SH-SY5Y (cell line): ENCODE data around the gene LRTM2.

ENCODE experiments used
- GATA2 ChIP-seq: IDR thresholded peaks from 2 replicates; pipeline ENCODE4 v1.6.1; 2011; ENCODE audit warnings: mild to moderate bottlenecking, low read depth, low read length
- GATA3 ChIP-seq: IDR thresholded peaks from 2 replicates; pipeline ENCODE4 v1.6.1; 2011; ENCODE audit warnings: low read depth, mild to moderate bottlenecking, low read length, moderate library complexity

LRTM2 gene

GRCh38 chr12:1845886-1846285, 25.5 kb downstream of the LRTM2 start:
- TF ChIP-seq GATA2 (no peak), GATA3 (no peak)

DNA sequence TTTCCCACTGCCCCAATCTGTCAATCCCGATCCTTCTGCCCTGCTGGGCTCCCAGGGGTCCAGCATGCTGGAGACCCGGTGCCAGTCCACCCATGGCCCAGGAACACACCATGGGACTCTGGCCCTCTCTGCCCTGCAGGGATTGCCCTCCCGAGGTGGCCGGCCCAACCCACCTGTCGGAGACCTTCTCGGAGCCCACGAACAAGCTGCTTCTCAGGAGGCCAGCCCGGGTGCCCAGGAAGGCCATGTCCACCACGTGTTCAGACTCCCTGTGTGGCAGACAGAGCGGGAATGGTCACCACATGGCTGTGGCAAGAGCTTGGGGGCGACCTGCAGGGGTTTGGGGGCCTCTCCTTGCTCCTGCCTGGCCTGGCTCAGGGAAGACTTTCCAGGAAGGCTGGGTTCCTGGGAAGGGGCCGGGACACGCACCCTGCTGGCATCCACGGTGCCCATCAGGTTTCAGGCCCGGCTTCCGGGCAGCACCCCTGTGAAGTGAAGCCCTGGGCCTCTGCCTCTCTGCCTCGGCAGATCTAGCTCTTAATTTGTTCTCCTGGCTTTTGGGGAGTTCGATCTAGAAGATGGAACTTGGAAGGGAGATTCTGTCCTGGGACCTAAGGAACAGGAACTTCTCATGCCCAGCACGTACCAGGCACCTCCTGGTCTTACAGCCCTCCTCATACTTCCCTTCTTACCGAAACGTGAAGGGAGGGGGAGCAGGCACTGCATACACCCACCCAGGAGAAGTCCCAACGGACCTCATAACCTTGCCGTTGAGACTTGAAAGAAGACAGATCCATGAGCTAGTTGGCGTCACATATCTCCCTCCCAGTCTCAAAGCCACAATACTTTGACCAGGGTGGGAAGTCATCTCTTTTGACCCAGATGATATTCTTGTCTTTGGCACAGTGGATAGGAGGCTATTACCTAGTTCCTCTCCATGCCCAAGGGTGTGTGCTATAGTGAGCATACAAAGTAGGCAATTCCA, 26.3 kb downstream of the LRTM2 start:
- TF ChIP-seq GATA3 (no peak), GATA2 (no peak)

DNA sequence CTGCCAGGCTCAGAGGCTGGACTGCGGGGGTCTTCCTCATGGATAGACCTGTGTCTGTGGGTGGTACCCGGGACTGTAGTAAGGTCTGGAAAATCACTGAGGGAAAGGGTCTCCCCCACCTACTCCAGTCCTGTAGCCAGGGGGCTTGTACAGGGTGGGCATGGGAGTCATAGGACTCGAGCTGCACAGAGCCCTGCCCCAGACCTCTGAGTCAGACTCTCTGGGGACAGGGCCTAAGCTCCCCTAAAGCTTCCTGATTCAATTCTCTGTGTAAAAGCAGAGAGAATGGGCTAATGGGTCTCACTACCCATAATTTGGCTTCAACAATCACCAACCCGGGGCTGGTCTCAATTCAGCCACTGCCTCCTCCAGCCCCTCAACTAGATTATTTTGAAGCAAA, 27.0 kb downstream of the LRTM2 start:
- TF ChIP-seq GATA3 (no peak), GATA2 (no peak)

- no peak for TF ChIP-seq GATA3
- no peak for TF ChIP-seq GATA2
These were observed 27.8 kb downstream of the LRTM2 start for GRCh38 chr12:1848146-1848545.

GRCh38 chr12:1848745-1849144, 28.4 kb downstream of the LRTM2 start:
- no peak for TF ChIP-seq GATA2
- TF ChIP-seq GATA3, result no peak

- no peak for TF ChIP-seq GATA3
- no peak for TF ChIP-seq GATA2
These were observed 30.9 kb downstream of the LRTM2 start for GRCh38 chr12:1851151-1851701.

GRCh38 chr12:1852076-1852475, 31.7 kb downstream of the LRTM2 start:
- TF ChIP-seq GATA2, result no peak
- TF ChIP-seq GATA3, result no peak

GRCh38 chr12:1853716-1854115, 33.4 kb downstream of the LRTM2 start:
- TF ChIP-seq GATA2 (no peak), GATA3 (no peak)

DNA sequence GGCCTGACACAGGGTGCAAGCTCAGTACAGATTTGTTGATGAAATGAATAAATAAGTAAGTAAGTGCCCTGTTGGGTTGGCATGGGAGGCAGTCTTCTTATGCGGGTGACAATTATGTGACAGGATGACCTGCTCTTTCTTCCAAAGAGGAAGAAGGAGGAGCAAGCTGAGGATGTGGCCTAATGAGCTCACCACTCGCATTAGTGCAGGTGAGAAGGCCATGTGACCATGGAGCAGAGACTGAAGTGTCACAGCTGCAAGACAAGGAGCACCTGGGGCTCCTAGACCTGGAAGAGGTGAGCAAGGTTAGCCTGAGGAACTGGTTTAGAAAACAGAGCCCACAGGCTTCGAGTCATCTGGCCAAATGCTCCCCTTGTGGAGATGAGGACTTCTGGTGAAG, 34.9 kb downstream of the LRTM2 start:
- TF ChIP-seq GATA2 (no peak), GATA3 (no peak)

GRCh38 chr12:1857086-1857485, 36.7 kb downstream of the LRTM2 start:
- no peak for TF ChIP-seq GATA2
- TF ChIP-seq GATA3, result no peak

GRCh38 chr12:1857821-1858220, 37.5 kb downstream of the LRTM2 start:
- TF ChIP-seq GATA2 (no peak), GATA3 (no peak)

- TF ChIP-seq GATA2, result no peak
- no peak for TF ChIP-seq GATA3
These were observed 38.1 kb downstream of the LRTM2 start for GRCh38 chr12:1858456-1858855.

GRCh38 chr12:1859643-1860042, 39.3 kb downstream of the LRTM2 start:
- TF ChIP-seq GATA3, result no peak
- TF ChIP-seq GATA2, result no peak

DNA sequence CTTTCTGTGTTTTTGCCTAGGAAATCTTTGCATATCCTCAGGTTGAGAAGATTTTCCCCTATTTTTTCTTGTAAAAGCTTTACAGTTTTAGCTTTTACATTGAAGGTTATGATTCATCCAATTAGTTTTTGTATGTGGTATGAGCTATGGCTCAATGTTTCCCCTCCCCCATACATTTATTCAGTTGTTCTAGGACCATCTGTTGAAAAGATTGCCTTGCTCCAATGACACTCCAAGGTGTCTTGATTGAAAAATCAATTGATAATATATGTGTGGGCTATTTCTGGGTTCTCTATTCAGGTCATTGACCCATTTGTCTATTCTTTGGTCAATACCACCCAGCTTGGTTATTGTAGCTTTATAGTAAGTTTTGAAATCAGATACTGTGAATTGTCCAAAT, 42.6 kb downstream of the LRTM2 start:
- no peak for TF ChIP-seq GATA3
- TF ChIP-seq GATA2, result no peak

DNA sequence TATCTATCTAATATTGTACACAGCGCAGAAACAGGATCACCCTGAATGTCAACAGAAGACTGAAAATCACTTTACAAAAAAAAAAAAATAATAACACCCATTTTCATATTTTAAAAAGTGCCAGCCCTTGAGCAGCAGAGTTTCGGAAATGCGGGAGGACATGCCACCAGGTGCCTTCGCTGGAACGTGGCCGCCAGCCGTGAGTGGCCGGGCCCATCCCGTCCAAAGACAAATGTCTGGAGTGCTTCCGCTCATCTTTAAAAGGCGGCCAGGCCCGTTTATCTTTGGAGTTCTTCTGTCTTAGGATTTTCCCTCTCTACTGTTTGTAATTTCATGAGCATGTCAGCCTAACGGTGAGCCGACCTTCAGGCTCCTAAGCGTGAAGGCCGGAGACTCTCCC, 43.5 kb downstream of the LRTM2 start:
- TF ChIP-seq GATA3 (no peak), GATA2 (no peak)
